Ecto neural progenitor cell (in vitro differentiated cells): ENCODE data around the gene ANAPC4.

Source experiments
- DNase-seq: peaks from one replicate; pipeline ENCODE4 v3.0.0-alpha.2; 2018; ENCODE audit warnings: low spot score

ANAPC4 gene

DNA sequence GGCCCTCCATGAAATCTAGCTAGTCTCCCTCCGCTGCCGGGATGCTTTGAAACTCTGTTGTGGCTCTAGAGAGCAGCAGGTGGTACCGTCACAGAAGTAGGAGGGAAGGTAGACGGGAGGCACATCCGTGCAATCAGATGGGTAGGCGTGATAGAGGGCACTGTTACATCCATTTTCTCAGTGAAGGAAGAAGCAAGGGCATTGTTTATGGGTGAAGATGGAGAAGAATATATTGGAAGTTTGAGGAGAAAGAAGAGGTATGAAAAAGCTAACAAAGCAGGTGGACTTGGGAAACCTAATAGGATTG is 1.3 kb downstream of the ANAPC4 start:
- DNase-seq, result no peak

DNA sequence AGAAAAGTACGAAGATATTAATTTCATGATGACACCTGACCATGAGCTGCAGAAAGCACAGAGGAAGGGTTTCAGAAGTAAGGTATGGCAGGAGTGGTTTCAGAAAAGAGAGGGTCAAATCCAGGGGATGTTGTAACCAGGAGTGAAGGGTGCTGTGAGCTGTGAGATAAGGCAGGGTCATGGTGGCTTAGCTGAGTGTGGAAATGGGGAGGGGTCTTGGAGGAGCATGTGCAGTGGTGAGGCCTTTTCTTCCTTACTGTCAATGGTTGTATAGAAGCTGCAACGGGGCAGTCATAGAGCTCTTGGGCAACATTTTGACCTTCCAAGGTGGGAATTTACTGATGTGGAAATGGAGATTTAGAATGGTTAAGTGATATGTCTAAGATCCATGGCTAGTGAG is 2.5 kb downstream of the ANAPC4 start:
- DNase-seq, result no peak

DNA sequence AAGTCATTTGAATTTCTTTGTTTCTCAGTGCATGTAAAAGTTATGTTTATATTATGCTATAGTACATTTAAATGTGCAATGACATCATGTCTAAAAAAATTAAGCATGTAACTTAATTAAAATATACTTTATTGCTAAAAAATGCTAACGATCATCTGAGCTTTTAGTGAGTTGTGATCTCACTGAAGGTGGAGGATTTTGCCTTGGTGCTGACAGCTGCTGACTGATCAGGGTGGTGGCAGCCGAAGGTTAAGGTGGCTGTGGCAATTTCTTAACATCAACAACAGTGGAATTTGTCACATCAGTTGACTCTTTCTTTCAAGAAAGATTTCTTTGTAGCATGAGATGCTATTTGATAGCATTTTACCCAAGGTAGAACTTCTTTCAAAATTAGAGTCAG is 6.6 kb downstream of the ANAPC4 start:
- DNase-seq, result no peak

DNA sequence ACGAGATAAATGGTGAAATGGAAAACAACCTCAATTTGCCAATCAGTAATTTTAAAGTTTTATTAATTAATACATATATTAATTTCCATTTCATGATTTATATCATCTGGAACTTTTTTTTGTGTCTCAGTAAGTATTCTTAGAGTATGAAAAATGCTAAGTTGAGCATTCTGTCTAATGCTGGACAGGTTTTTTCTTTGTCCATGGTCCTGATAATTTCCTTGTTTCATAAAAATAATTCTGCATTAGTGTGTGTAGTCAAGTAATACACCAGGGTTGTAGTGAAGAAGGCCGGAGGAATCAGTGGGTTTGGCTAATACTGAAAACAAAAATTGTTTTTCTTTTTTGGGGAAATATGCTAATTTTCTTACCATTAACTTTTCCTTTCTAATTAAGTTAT is 9.9 kb downstream of the ANAPC4 start:
- DNase-seq, result no peak

DNA sequence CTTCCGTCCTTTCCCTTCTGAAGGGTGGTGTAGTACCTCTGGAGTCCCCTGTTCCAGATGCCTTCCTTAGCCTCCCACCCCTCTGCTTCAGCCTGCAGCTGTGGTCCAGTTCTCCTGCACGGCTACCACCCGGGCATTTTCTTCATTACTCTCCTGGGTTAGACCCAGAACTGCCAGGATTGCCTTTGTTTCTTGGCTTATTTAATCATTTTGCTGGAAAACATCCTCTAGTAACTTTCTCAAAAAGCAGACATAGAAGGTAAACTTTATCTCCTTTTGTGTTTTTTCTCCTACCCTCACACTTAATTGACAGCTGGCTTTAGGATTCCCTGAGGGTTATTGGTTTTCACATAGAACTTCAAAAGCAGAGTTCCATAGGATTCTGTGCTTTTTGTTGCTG is 20.2 kb downstream of the ANAPC4 start:
- no peak for DNase-seq

DNA sequence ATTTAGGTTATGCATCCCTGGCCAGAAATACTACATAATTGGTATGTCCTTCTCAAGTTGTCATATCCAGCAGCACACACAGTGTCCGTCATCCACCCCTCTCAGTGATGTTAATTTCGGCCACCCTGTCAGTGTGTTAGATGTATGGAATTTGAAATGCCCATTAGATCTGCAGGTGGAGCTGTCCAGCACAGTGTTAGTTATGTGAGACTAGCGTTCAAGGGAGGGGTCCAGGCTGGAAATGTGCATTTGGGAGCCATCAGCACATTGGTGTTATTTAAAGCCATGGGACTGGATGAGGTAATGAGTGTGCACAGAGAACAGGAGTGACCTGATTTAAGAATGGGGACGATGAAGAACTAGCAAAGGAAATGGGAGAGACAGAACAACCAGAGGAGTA is 22.4 kb downstream of the ANAPC4 start:
- no peak for DNase-seq

DNA sequence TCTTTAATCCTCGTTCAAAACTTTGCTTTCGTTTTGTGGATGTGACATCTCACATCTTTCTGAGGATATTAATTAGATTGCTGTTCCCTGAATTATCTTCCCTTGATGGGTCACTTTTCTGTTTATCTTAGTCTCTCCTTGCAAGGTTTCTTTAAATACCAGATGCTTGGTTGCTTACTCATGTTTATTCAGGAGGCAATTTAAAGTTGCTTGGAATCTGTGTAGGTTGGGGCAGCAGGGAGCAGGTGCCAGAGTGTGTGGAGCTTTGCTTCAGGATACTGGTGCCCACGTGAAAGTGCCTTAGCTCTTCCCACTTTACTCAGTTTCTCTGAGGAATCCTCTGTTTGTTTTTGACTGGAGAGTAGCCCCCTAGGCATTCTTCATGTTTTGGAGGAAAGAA is 24.0 kb downstream of the ANAPC4 start:
- no peak for DNase-seq

DNA sequence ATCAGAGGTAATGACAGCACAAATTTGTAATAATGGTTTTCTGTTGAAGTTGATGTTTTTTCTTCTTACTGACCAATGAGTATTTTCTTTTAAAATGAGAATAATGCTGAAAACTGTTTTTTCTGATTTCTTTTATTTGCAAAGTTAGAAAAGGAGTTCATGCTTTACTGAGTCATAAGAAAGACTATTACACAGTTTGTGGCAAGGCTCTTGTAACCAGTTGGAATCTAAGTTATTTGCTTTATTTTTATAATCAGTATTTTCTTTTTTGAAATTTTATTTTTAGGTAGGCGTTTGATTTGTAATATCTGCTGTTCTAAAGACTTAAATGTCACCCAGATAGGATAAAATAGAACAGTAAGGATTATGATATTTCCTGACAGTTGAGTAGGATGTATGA is 25.5 kb downstream of the ANAPC4 start:
- no peak for DNase-seq

DNA sequence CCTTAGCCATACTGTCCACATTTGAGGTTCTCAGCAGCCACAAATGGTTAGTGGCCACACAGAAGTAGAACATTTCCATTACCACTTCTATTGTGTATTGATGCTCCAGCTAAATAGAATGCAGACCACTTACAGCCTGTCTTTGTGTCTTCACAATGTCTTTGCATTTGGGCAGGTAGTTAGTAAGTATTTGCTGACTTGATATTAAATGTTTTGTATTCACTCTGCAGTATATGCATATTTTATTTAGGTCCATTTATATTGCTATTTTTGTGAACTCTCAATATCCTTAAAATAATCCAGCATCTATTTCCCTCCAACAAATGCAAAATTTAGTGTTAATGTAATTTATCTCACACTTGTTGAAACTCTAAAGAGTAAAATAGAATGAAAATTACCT is 26.6 kb downstream of the ANAPC4 start:
- no peak for DNase-seq

DNA sequence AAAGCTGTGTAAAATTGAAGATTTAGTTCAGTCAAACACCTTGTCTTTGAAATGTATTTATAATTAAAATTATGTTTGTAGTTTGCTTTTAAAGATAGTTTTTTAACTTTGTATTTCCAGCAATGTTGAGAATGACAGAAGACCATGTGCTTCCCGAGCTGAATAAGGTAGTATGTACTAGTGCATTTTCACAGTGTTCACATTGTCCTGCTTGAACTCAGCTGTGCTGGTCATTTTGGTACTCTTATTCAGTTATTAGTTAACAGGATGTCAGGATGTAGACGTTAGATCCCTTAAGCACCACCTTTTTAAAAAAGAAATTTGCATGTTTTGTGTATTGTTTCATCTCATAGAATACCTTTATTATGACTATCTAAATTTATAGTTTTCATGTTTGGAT is 28.4 kb downstream of the ANAPC4 start:
- DNase-seq, result no peak

DNA sequence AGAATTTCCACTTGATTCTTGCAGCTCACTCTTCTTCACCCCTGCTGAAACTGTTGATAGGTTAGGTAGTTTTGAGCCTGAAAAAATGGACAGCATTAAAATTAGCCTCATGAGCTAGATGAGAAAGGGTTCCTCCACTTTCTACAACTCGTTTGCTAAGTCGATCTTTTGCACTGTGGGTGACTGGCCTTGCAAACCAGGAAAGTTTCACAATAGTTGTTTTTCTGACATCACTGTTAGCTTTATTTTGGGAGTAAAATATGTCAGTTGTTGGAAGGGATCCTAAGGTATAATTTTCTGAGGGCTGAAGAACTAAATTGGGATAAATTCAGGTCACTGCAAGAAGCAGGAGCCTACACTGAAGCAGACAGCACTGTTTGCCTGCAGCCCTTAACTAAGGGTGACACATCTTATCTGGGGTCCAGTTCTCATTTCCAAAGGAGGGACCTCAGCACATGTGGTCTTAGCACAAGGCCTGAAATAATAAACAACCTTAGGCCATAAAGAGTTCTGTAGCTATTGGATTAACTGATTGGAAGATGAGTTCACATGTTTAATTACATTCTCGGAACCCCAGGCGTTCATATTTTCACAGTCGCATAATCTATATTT is 29.1 kb downstream of the ANAPC4 start:
- DNase-seq, result no peak

DNA sequence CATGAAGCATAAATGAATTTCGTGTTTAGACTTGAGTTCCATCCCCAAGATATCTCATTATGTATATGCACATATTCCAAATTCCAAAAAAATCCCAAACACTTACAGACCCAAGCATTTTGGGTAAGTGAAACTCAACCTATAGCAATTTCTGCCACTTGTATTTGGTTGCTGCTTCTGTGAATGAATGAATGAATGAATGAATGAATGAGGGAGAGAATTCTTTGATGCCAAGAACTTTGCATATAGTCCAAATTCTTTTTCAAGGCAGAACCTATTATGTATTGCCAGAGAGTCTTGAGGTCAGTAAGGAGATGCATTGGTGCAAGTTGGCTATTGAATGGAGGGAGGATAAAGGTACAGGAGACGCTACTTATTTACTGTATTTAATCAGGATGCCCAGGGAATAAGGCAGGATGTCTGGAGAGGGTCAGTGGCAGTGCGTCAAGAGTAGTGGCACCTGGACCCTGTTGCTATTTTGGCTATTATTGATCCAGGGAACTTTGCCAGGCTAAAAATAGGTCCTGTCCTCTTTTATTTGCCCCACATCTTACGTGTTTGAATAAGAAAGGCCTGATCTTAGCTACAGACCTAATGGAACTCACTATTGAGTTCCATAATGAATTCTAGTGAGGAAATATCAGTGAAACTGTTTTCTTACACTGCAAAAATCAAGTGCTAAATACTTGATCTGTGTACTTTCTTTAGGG is 33.9 kb downstream of the ANAPC4 start:
- DNase-seq, result no peak

DNA sequence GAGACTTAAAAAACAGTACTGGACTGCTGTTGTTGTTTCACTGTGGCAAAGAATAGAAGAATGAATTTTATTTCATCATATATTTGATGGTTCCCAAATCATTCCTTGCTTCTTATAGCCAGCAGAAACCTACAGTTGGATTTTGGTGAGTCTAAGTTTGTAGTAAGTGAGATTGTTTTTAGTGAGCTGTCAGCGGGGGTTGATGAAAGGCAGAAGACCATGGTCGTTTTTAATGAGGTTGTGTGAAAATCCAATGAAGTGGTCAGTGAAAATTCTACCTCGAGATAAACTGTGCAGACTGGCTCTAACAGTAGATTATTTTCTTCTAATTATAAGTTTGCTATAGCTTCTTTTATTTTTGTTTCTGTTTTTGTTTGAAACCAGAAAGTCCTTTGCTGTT is 36.2 kb downstream of the ANAPC4 start:
- no peak for DNase-seq

DNA sequence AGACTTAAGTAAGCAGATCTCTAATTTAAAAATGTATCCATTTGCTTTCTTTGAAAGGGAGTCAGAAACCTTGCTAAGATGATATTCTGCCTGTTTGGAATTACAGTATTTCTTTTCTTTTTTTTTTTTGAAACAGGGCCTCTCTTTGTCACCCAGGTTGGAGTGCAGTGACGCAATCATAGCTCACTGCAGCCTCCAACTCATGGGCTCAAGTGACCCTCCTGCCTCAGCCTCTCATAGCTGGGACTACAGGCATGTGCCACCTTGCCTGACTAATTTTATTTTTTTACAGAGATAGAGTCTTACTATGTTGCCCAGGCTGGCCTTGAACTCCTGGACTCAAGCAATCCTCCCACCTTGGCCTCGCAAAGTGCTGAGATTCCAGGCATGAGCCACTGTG is 40.0 kb downstream of the ANAPC4 start:
- DNase-seq, result no peak

DNA sequence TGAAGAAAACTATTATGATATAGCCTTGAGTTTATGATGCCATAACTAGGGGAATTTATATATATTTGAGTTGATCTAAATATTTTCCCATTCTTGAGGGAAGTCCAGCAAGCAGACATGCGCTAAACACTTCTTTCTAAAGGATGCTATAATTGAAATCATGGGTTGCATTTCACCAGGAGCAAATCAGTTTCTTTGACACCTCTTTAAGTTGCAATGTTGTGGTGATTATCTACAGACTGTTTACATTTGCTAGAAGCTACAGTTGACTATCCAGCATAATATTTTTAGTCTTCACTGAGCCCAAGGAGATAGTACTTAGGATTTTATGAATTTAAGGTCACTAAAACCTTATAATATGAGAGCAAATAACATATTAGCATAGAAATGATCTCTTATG is 43.9 kb downstream of the ANAPC4 start:
- no peak for DNase-seq

DNA sequence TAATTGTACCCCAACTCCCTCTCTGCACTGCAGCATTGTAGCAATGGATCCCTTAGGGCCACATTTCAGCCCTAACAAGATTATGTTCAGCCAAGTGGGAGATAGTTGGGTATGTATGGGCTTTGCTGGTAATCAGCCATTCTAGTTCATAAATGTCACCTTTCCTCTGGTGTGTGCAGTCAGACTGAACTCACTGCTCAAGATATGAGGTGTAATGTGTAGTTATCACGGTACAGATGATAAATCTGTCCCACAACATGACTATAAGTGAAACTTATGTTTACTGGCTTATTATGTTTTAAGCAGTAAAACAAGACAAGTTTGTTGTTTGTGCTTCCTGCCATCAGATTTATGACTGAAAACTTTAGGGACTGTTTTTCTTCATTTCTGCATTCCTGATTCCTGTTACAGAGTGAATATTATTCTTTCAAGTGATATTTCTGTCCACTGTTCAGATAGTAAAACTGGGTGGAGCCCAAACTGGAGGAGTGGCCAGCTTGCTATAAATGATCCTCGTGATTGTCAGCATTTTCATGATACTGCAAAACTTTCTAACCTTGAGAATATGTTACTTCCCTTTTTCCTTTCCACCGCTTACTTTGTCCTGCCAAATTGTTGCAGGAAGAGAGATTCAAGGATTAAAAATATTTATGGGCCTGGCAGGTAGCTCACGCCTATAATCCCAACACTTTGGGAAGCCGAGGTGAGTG is 44.9 kb downstream of the ANAPC4 start:
- DNase-seq, result no peak

DNA sequence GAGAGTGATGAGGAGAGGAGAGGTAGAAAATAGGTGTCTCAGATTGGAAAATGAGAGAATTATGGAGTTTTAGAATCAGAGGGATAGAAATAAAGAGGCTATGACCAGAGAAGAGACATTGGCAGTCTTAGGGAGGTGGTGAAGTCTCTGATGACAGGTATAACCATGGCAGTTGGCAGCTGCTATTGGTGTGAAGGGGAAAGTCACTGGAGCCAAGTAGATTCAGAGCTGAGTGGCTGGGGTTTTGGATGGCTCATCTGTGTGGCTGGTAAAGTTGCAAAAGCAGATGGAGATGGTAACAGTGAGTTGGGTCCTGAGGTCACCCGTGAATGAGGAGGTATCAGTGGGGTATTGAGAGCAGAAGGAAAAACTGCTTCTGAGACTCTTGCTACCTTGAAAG is 46.5 kb downstream of the ANAPC4 start:
- DNase-seq, result no peak

DNA sequence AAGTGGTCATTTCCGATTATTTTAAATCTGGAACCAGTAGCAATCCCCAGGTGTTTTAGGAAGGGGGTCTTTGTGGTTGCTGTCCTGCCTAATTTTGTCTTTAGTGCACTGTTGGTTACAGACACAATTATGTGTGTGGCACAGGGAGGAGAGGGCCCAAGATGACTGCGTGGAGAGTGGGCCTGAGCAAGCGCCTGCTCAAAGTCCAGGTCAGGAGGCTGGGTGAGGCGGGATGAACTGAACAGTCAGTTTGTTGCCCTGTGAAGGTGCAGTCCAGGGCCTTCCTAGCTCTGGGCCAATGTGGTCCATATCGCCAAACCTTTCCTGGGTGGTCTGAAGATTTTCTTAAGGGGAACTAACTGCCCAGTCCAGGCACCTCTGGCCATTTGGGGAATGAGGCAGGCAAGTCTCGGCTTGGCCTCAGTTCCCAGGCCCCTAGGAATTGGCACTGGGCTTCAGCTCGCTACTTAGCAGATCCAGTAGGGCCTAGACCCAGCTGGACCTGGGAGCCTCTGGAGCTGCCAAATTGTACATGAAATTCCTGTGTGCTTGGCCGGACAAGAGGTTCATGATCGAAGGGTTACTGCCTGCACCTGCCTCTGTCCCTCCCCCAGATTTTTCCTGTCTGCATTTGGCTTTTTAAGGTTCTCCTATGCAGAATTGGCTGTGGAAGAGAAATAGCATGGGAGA is 47.6 kb downstream of the ANAPC4 start:
- DNase-seq, result no peak

DNA sequence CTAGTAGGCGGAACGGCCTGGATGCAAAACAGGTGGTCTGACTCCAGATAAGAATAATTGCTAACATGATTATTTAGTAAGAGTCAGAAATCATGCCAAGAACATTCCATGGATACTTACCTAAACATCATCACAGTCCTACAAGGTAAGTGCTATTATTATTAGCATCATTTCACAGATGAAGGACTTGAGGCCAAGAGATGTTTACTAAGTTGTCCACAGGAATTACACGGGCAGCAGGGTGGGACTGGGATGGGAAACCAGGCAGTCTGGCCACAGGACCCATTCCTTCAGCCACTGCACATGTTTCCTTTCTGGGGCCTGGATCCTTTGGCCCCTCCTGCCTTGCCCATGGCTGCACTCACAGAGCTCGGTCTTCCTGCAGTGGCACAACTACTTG is 48.3 kb downstream of the ANAPC4 start:
- DNase-seq, result no peak

DNA sequence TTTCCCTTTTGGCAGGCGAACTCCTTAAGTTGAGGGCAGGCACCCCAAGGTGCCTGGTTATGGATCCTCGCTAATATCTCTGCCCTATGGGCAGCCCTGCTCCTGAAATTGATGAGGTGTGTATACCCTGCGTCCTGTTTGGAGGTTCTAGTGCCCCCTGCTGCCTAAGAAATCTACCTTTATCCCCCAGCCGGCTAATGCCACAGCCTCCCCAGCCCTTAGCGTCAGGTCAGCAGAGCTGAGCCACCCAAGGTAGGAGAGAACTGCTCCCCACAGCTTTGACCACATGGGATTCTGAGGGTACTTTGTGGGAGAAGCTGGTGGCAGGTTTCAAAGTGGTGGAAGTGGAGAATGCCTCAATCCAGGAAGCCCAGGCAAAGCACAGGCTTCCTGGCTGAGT is 50.8 kb downstream of the ANAPC4 start:
- DNase-seq, result no peak

DNA sequence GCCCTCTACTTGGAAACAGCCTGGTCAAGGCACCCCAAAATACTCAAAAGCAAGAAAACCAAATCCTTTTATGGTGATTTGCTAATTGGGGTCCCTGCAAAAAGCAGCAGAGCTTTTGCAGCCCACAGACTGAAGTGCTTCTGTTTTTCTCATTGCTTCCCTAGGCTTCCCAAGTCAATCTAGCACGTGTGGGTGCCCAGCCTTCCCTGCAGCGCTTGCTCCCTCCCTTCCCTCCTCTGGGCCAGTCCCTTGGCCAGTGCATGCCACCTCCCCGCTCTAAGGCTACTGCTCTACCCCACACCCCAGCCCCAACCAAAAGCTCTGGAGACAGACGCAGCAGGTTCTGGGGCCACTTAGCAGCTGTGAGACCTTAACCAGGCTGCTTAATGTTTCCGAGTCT is 53.6 kb downstream of the ANAPC4 start:
- DNase-seq, result no peak

DNA sequence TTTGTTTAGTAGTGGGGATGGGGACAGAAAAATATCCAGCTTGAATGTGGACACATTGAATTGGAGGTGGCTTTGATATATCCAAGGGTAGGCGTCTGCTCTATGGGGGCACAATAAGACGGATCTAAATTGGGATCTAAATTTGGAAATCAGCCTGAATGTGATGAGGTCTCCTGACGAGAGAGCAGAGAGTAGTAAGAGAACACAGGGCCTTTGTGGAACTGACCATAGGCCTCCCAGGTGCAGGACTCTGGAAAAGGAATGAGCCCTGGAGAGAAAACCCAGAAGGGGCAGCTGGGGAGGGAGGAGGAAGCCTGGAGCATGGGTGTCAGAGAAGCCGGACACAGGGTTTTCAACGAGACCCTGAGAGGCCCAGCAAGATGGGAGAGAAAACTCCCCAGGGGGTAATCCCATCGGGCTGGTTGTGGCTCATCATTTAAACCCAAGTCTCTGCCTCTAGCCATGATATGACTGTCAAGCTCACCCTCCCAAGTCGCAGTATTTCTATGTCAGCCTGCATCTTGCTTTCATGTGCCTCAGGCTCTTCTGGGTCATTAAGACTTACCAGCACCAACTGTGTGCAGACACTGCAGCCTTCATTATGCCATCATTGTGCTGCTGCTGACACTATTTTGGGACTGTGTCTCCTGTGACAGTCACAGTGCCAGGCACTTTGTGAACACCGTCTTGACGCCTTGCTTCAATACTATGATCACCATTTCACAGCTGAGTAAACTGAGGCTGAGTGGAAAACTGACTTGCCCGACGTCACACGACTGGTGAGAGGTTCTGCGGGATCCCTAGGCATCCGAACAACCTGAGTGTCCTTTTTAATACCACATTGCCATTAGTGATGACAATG is 57.1 kb downstream of the ANAPC4 start:
- no peak for DNase-seq
